ENCODE measurements around the gene BLVRA.
A peak's percentile ranks its signal among the peaks of the same experiment; 100 is the strongest.

BLVRA gene

DNA sequence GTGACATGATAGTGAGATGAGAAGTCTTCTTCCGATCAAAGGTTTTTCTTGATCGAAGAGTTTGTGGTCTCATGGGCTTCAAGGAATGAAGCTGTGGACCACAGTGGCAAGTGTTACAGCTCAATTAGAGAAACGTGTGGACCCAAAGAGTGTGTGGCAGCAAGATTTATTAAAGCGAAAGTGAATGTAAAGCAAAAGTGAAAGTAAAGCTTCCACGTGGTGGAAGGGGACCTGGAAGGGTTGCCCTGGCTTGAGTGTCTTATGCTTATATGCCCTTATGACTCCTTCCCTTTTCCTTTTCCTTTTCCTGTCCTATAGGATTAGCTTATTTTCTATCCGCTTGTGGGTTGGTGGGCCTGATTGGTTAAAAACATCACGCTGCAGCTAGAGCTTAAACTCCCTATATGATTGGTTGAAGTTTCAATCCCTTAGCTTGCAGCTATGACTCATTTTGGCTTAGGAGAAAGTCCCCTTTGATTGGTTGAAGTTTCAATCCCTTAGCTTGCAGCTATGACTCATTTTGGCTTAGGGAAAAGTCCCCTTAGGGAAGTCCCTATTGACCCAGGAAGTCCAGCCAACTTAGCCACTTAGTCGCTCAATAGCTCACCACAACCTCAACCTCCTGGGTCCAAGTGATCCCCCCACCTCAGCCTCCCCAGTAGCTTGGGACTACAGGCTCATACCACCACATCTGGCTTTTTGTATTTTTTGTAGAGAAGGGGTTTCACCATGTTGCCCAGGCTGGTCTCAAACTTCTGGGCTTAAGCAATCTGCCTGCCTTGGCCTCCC, 76.2 kb downstream of the BLVRA start:
- Histone ChIP-seq H4K20me1 (ENCODE audit: insufficient read depth, low read length) (no peaks in the 10 kb centered on the region), H3K79me2 (ENCODE audit: low read length) (no peaks in the 10 kb centered on the region), H3K27ac (ENCODE audit: low read length) (no peak overlapping the region), H3F3A (ENCODE audit: insufficient read depth, low read length) (no peaks in the 10 kb centered on the region), H2AFZ (ENCODE audit: low read length) (peak overlapping the region; percentile 56), H3K27me3 (replicated peaks; ENCODE audit: insufficient read depth, low read length) (no peaks in the 10 kb centered on the region), H3K4me1 (ENCODE audit: low read length) (no peaks in the 10 kb centered on the region), H3K36me3 (replicated peaks; ENCODE audit: insufficient read depth, low read length) (no peaks in the 10 kb centered on the region), H3K4me3 (ENCODE audit: low read length) (peak overlapping the region; percentile 47), H3K9ac (ENCODE audit: low read length) (no peak overlapping the region), H3K4me2 (ENCODE audit: low read depth, low read length) (peak overlapping the region; percentile 61), H3K9me3 (replicated peaks; ENCODE audit: insufficient read depth, low read length) (no peaks in the 10 kb centered on the region), H3K9me2 (replicated peaks; ENCODE audit: insufficient read depth, low read length) (no peaks in the 10 kb centered on the region)
- peak; percentile 73 for DNase-seq
- TF ChIP-seq EZH2 (optimal IDR thresholded peaks at IDR 0.05; ENCODE audit: low read depth, low read length): no peak

DNA sequence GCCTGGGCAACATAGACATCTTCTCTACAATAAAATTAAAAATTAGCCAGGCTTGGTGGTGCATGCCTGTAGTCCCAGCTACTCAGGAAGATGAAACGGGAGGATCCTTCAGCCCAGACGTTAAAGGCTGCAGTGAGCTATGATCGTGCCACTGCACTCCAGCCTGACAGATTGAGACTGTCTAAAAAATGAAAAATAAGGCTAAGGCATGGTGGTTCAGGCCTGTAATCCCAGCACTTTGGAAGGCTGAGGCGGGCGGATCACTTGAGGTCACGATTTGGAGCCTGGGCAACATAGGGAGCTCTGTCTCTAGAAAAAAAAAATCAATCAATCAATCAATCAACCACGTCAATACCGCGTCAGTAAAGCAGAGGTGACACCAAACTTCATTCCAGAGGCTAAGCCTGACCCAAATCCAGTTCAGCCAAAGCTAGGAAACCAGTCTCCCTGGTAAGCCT, 79.8 kb downstream of the BLVRA start:
- no peak for DNase-seq
- H3K36me3 ChIP-seq (replicated peaks; ENCODE audit: insufficient read depth, low read length): no peaks in the 10 kb centered on the region
- no peaks in the 10 kb centered on the region for H3K27me3 ChIP-seq (replicated peaks; ENCODE audit: insufficient read depth, low read length)
- H3K27ac ChIP-seq (ENCODE audit: low read length): no peak overlapping the region
- no peak overlapping the region for H3K9ac ChIP-seq (ENCODE audit: low read length)
- H3K9me2 ChIP-seq (replicated peaks; ENCODE audit: insufficient read depth, low read length): no peaks in the 10 kb centered on the region
- no peaks in the 10 kb centered on the region for H4K20me1 ChIP-seq (ENCODE audit: insufficient read depth, low read length)
- no peak overlapping the region for H3K4me3 ChIP-seq (ENCODE audit: low read length)
- H3K79me2 ChIP-seq (ENCODE audit: low read length): no peaks in the 10 kb centered on the region
- H3K9me3 ChIP-seq (replicated peaks; ENCODE audit: insufficient read depth, low read length): no peaks in the 10 kb centered on the region
- H3K4me2 ChIP-seq (ENCODE audit: low read depth, low read length): peak overlapping the region; percentile 60; the same call in 1 of the 2 replicates
- H3K4me1 ChIP-seq (ENCODE audit: low read length): no peaks in the 10 kb centered on the region
- H2AFZ ChIP-seq (ENCODE audit: low read length): peak overlapping the region; percentile 87
- TF ChIP-seq EZH2phosphoT487 (IDR thresholded peaks at IDR 0.05; ENCODE audit: low read length) (no peak), EZH2 (optimal IDR thresholded peaks at IDR 0.05; ENCODE audit: low read depth, low read length) (no peak)
- TF ChIP-seq, protein P1, sequence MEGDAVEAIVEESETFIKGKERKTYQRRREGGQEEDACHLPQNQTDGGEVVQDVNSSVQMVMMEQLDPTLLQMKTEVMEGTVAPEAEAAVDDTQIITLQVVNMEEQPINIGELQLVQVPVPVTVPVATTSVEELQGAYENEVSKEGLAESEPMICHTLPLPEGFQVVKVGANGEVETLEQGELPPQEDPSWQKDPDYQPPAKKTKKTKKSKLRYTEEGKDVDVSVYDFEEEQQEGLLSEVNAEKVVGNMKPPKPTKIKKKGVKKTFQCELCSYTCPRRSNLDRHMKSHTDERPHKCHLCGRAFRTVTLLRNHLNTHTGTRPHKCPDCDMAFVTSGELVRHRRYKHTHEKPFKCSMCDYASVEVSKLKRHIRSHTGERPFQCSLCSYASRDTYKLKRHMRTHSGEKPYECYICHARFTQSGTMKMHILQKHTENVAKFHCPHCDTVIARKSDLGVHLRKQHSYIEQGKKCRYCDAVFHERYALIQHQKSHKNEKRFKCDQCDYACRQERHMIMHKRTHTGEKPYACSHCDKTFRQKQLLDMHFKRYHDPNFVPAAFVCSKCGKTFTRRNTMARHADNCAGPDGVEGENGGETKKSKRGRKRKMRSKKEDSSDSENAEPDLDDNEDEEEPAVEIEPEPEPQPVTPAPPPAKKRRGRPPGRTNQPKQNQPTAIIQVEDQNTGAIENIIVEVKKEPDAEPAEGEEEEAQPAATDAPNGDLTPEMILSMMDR (IDR thresholded peaks at IDR 0.05; ENCODE audit: low read length): no peak
- H3F3A ChIP-seq (ENCODE audit: insufficient read depth, low read length): no peaks in the 10 kb centered on the region

DNA sequence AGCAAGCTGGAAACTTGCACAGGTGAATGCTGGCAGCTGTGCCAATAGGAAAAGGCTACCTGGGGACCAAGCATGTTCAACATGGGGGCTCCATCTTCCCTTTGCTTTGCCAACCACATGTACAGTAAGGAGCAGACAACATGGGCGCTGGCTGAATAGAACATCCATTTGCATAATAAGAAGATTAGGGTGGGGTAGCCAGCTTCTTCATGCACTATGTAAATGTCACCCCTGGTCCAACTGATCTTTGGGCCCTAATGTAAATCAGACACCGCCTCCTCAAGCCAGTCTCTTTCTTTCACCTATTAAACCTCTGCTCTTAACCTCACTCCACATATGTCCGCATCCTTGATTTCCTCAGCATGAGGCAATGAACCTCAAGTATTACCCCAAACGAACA, 84.8 kb downstream of the BLVRA start:
- DNase-seq: no peak
- Histone ChIP-seq H3K9ac (ENCODE audit: low read length) (no peak overlapping the region), H3K4me2 (ENCODE audit: low read depth, low read length) (no peak overlapping the region), H2AFZ (ENCODE audit: low read length) (no peak overlapping the region), H4K20me1 (ENCODE audit: insufficient read depth, low read length) (no peaks in the 10 kb centered on the region), H3K9me2 (replicated peaks; ENCODE audit: insufficient read depth, low read length) (no peaks in the 10 kb centered on the region), H3K27ac (ENCODE audit: low read length) (no peak overlapping the region), H3K79me2 (ENCODE audit: low read length) (no peaks in the 10 kb centered on the region), H3K4me3 (ENCODE audit: low read length) (no peak overlapping the region), H3F3A (ENCODE audit: insufficient read depth, low read length) (no peaks in the 10 kb centered on the region), H3K27me3 (replicated peaks; ENCODE audit: insufficient read depth, low read length) (no peaks in the 10 kb centered on the region), H3K4me1 (ENCODE audit: low read length) (no peaks in the 10 kb centered on the region), H3K9me3 (replicated peaks; ENCODE audit: insufficient read depth, low read length) (no peaks in the 10 kb centered on the region), H3K36me3 (replicated peaks; ENCODE audit: insufficient read depth, low read length) (no peaks in the 10 kb centered on the region)
- TF ChIP-seq EZH2 (optimal IDR thresholded peaks at IDR 0.05; ENCODE audit: low read depth, low read length) (no peak), EZH2phosphoT487 (IDR thresholded peaks at IDR 0.05; ENCODE audit: low read length) (no peak)
- TF ChIP-seq, protein P1 (IDR thresholded peaks at IDR 0.05; ENCODE audit: low read length): no peak

DNA sequence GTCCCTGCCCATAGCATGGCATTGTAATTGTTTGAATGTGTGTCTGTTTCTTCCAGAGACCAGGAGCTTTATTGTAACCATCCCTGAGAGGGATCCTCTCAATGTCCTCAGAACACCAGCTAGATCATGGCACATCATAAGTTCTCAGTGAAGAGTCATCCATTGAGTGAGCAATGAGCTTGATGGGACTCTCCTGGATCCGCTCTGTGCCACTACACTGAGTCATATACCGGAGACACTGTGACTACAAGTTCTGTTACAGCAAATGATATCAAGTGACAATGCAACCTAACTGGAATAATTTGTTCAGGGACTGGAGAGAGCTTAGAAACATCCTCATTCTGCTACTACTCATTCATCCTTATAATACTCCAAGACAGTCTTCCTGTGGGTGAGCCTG, 85.8 kb downstream of the BLVRA start:
- Histone ChIP-seq H3K27ac (ENCODE audit: low read length) (no peak overlapping the region), H3F3A (ENCODE audit: insufficient read depth, low read length) (no peaks in the 10 kb centered on the region), H2AFZ (ENCODE audit: low read length) (no peak overlapping the region), H3K36me3 (replicated peaks; ENCODE audit: insufficient read depth, low read length) (no peaks in the 10 kb centered on the region), H3K4me2 (ENCODE audit: low read depth, low read length) (no peak overlapping the region), H3K27me3 (replicated peaks; ENCODE audit: insufficient read depth, low read length) (no peaks in the 10 kb centered on the region), H3K4me3 (ENCODE audit: low read length) (no peak overlapping the region), H3K4me1 (ENCODE audit: low read length) (no peaks in the 10 kb centered on the region), H3K79me2 (ENCODE audit: low read length) (no peaks in the 10 kb centered on the region), H3K9ac (ENCODE audit: low read length) (no peak overlapping the region), H3K9me2 (replicated peaks; ENCODE audit: insufficient read depth, low read length) (no peaks in the 10 kb centered on the region), H4K20me1 (ENCODE audit: insufficient read depth, low read length) (no peaks in the 10 kb centered on the region), H3K9me3 (replicated peaks; ENCODE audit: insufficient read depth, low read length) (no peaks in the 10 kb centered on the region)
- TF ChIP-seq, protein P1 (IDR thresholded peaks at IDR 0.05; ENCODE audit: low read length): no peak
- TF ChIP-seq EZH2 (optimal IDR thresholded peaks at IDR 0.05; ENCODE audit: low read depth, low read length): no peak
- TF ChIP-seq EZH2phosphoT487 (IDR thresholded peaks at IDR 0.05; ENCODE audit: low read length): no peak
- no peak for DNase-seq
